Measurements from ENCODE around the gene OR5D18. TPM values are rescaled to one million over a fixed set of nuclear protein-coding genes. Genes with fewer than 3 reads are reported as not detected.

The OR5D18 gene
- total and polyA plus RNA-seq, 12 donors = not detected

- Histone ChIP-seq H3K36me3 (replicated peaks in 1 of 2) (no peaks in the 10 kb centered on the region), H3K4me3 (no peak within 1 kb of the TSS), H3K4me1 (replicated peaks in 1 of 2) (no peaks in the 10 kb centered on the region), H3K9me3 (replicated peaks in 1 of 3) (no peaks in the 10 kb centered on the region), H3K27me3 (no peaks in the 10 kb centered on the region), H3K27ac (no peak within 1 kb of the TSS)
- no peak for TF ChIP-seq CTCF (IDR thresholded peaks at IDR 0.05)
- TF ChIP-seq POLR2A (IDR thresholded peaks at IDR 0.05) = no peak
- intact Hi-C loops (cut with DNase I) = no loop called here
- no peak for DNase-seq
- WGBS, 4 donors = 21 to 47% (median 31%) methylated on average over 3 of the region's 3 CpGs
These were observed 19.0 kb downstream of the OR5D18 start, which contains the start of gene OR5D16 for GRCh38 chr11:55838452-55838851. TSS of gene OR5D16 (plus strand) at chr11:55838752. CDS start at chr11:55838752, 0 bp downstream.

- 37 to 45% (median 41%) methylated on average over 2 of the region's 2 CpGs for WGBS, 4 donors
- Histone ChIP-seq H3K27ac (no peak overlapping the region), H3K4me3 (no peak overlapping the region), H3K9me3 (replicated peaks in 1 of 3) (no peaks in the 10 kb centered on the region), H3K4me1 (replicated peaks in 1 of 2) (no peaks in the 10 kb centered on the region), H3K36me3 (replicated peaks in 1 of 2) (no peaks in the 10 kb centered on the region), H3K27me3 (no peaks in the 10 kb centered on the region)
- intact Hi-C loops (cut with DNase I) = no loop called here
- TF ChIP-seq POLR2A (IDR thresholded peaks at IDR 0.05) (no peak), CTCF (IDR thresholded peaks at IDR 0.05) (no peak)
- no peak for DNase-seq
These were observed 28.0 kb downstream of the OR5D18 start for GRCh38 chr11:55847453-55847852.

DNA sequence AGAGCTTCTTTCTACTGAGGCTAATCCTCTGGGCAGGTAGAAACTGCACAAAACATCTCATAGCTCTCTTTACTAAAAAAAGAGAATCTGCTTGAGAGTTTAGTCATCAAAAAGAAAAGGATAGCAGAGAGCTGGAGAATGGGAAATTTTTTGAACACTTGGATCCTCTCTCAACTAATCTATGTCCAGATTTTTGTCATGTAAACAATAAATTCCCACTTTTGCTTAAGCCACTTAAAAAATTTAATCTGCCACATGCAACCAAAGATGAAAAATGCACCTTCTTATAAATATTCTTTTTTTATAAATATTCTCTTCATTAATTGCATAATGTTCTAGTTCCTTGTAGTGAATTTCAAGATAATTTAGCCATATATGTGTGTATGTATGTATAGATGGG is 29.6 kb downstream of the OR5D18 start:
- Histone ChIP-seq H3K9me3 (replicated peaks in 1 of 3) (no peaks in the 10 kb centered on the region), H3K4me1 (replicated peaks in 1 of 2) (no peaks in the 10 kb centered on the region), H3K27ac (no peak overlapping the region), H3K36me3 (replicated peaks in 1 of 2) (no peaks in the 10 kb centered on the region), H3K27me3 (no peaks in the 10 kb centered on the region), H3K4me3 (no peak overlapping the region)
- DNase-seq = no peak
- TF ChIP-seq CTCF (IDR thresholded peaks at IDR 0.05) = no peak
- TF ChIP-seq POLR2A (IDR thresholded peaks at IDR 0.05) = no peak
- intact Hi-C loops (cut with DNase I) = no loop called here

DNA sequence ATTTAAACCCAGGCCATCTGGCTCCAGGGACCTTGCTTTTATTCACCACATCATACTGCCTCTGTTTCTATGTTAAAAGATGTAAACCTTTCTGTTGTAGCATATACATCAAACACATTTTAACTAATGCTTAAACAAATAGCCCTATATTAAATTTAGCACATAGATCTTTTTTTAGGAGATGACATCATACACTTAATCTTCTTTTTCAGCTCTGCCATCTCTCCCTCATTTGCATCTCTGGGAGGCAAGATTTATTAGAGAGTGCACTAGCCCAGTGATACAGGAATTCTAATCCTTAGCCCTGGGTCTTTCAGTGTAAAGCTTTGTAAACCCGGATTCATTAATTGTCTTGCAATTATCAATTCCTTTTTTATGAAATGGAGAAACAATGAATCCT is 32.7 kb downstream of the OR5D18 start:
- DNase-seq = no peak
- H3K4me1 ChIP-seq (replicated peaks in 1 of 2) = no peaks in the 10 kb centered on the region
- intact Hi-C loops (cut with DNase I) = no loop called here
- H3K27ac ChIP-seq = no peak overlapping the region
- no peaks in the 10 kb centered on the region for H3K36me3 ChIP-seq (replicated peaks in 1 of 2)
- no peaks in the 10 kb centered on the region for H3K27me3 ChIP-seq
- H3K9me3 ChIP-seq (replicated peaks in 1 of 3) = no peaks in the 10 kb centered on the region
- WGBS, 4 donors = 66 to 75% (median 67%) methylated on average over 1 of the region's 1 CpG
- TF ChIP-seq CTCF (IDR thresholded peaks at IDR 0.05) = no peak
- TF ChIP-seq POLR2A (IDR thresholded peaks at IDR 0.05) = no peak
- H3K4me3 ChIP-seq = no peak overlapping the region
